ENCODE results near the gene RSRC1. TPM values are rescaled to one million over a fixed set of nuclear protein-coding genes. Genes with fewer than 3 reads are reported as not detected.

The RSRC1 gene
- total RNA-seq, 1 experiment from 2014 or later: 49.4 TPM

GRCh38 chr3:158233791-158234190, 123.9 kb downstream of the RSRC1 start:
- H3K4me1 ChIP-seq (ENCODE audit: control insufficient read depth, insufficient read depth, low read length): no peaks in the 10 kb centered on the region
- ChIA-PET POLR2A (no interaction called here), CTCF (no interaction called here)
- ATAC-seq (no peak), DNase-seq (ENCODE audit: low read depth, low spot score) (no peak)
- BruUV-seq (replicated peaks): no TSS peak
- no peak overlapping the region for H3K27ac ChIP-seq (ENCODE audit: low read length)
- intact Hi-C loops (cut with micrococcal nuclease; ENCODE audit: unreplicated experiment): no loop called here
- in situ Hi-C loops (cut with HindIII; ENCODE audit: low pct_unique_long_range_greater_than_20kb, low sequenced_read_pairs): no loop called here
- no peaks in the 10 kb centered on the region for H3K9me3 ChIP-seq (ENCODE audit: control insufficient read depth, insufficient read depth, low read depth, low read length)
- TF ChIP-seq REST (IDR thresholded peaks at IDR 0.05; ENCODE audit: insufficient read depth in 1 of 2, low read depth in 2 of 2, low read length in 1 of 2): no peak
- TF ChIP-seq CTCF (IDR thresholded peaks at IDR 0.05): no peak
- no peak for TF ChIP-seq SIN3A (IDR thresholded peaks at IDR 0.05; ENCODE audit: borderline replicate concordance, insufficient read depth, low read depth, low read length)
- no peak for TF ChIP-seq TCF7L2 (IDR thresholded peaks at IDR 0.05; ENCODE audit: low read depth, low read length)
- TF ChIP-seq POLR2AphosphoS5 (IDR thresholded peaks at IDR 0.05; ENCODE audit: low read depth, low read length): no peak
- no peak overlapping the region for H3K4me3 ChIP-seq (ENCODE audit: low read depth in 2 of 2, low read length in 2 of 2)
- H3K27me3 ChIP-seq (ENCODE audit: control insufficient read depth, insufficient read depth, low read length): no peaks in the 10 kb centered on the region
- no peaks in the 10 kb centered on the region; the same call in 1 of the 2 replicates for H3K36me3 ChIP-seq (ENCODE audit: control insufficient read depth, insufficient read depth, low read length)

GRCh38 chr3:158244274-158244673, 134.4 kb downstream of the RSRC1 start:
- no peaks in the 10 kb centered on the region for H3K4me1 ChIP-seq (ENCODE audit: control insufficient read depth, insufficient read depth, low read length)
- in situ Hi-C loops (cut with HindIII; ENCODE audit: low pct_unique_long_range_greater_than_20kb, low sequenced_read_pairs): no loop called here
- H3K4me3 ChIP-seq (ENCODE audit: low read depth in 2 of 2, low read length in 2 of 2): no peak overlapping the region
- no peak for ATAC-seq
- ChIA-PET CTCF (interaction anchor here (0.7 kb wide), 1 partner anchor 1980 kb away, joined by 7 read pairs; no protein-coding TSS in a partner anchor), POLR2A (no interaction called here)
- TF ChIP-seq SIN3A (IDR thresholded peaks at IDR 0.05; ENCODE audit: borderline replicate concordance, insufficient read depth, low read depth, low read length): no peak
- no peak for TF ChIP-seq REST (IDR thresholded peaks at IDR 0.05; ENCODE audit: insufficient read depth in 1 of 2, low read depth in 2 of 2, low read length in 1 of 2)
- TF ChIP-seq TCF7L2 (IDR thresholded peaks at IDR 0.05; ENCODE audit: low read depth, low read length): no peak
- no peak for TF ChIP-seq CTCF (IDR thresholded peaks at IDR 0.05)
- TF ChIP-seq POLR2AphosphoS5 (IDR thresholded peaks at IDR 0.05; ENCODE audit: low read depth, low read length): no peak
- intact Hi-C loops (cut with micrococcal nuclease; ENCODE audit: unreplicated experiment): no loop called here
- no peak overlapping the region for H3K27ac ChIP-seq (ENCODE audit: low read length)
- H3K9me3 ChIP-seq (ENCODE audit: control insufficient read depth, insufficient read depth, low read depth, low read length): no peaks in the 10 kb centered on the region
- BruUV-seq (replicated peaks): no TSS peak
- H3K36me3 ChIP-seq (ENCODE audit: control insufficient read depth, insufficient read depth, low read length): no peaks in the 10 kb centered on the region
- DNase-seq (ENCODE audit: low read depth, low spot score): no peak
- H3K27me3 ChIP-seq (ENCODE audit: control insufficient read depth, insufficient read depth, low read length): no peaks in the 10 kb centered on the region
